T-helper 2 cell treated with Interferon-gamma antibody and Interleukin-4, amounts not matched to agents 5 μg/mL and 100 μg/mL, for 36 hours (primary cell): ENCODE measurements around the gene FBF1.
"Not testable (repeated sequence)": the region's sequence is repeated elsewhere in the genome, so short reads cannot be mapped to it uniquely, and the experiment has no call there.

Source experiments
- DNase-seq: peaks from one replicate; pipeline ENCODE4 v3.0.0; 2021; ENCODE audit warnings: low spot score
- H3K27ac Mint-ChIP-seq: one replicate; pipeline ENCODE4 v1.8.0; 2021; ENCODE audit warnings: mild to moderate bottlenecking, mixed read lengths
- H3K27me3 Mint-ChIP-seq: one replicate; pipeline ENCODE4 v1.8.0; 2021; ENCODE audit warnings: low read depth, mixed read lengths
- H3K36me3 Mint-ChIP-seq: one replicate; pipeline ENCODE4 v1.8.0; 2021; ENCODE audit warnings: low read depth, mixed read lengths
- H3K4me1 Mint-ChIP-seq: one replicate; pipeline ENCODE4 v1.8.0; 2021; ENCODE audit warnings: low read depth, mixed read lengths
- H3K4me3 Mint-ChIP-seq: one replicate; pipeline ENCODE4 v1.8.0; 2022; ENCODE audit warnings: mild to moderate bottlenecking, moderate library complexity, mixed read lengths
- H3K9me3 Mint-ChIP-seq: one replicate; pipeline ENCODE4 v1.8.0; 2021; ENCODE audit warnings: mixed read lengths

The FBF1 gene

GRCh38 chr17:75874323-75875181 lies 66.3 kb downstream of the FBF1 start:
- Mint-ChIP-seq H3K4me3 (no peak overlapping the region), H3K9me3 (no peaks in the 10 kb centered on the region), H3K27ac (peak overlapping the region; percentile 31), H3K4me1 (peaks cover 34% of the 10 kb centered on the region), H3K36me3 (peaks cover 4% of the 10 kb centered on the region), H3K27me3 (peaks cover 5% of the 10 kb centered on the region)
- DNase-seq: no peak

- no peak for DNase-seq
- peak overlapping the region; percentile 26 for H3K4me3 Mint-ChIP-seq
- peaks cover 4% of the 10 kb centered on the region for H3K36me3 Mint-ChIP-seq
- H3K27ac Mint-ChIP-seq: peak overlapping the region; percentile 49
- no peaks in the 10 kb centered on the region for H3K9me3 Mint-ChIP-seq
- peaks cover 32% of the 10 kb centered on the region for H3K4me1 Mint-ChIP-seq
- H3K27me3 Mint-ChIP-seq: peaks cover 2% of the 10 kb centered on the region
Observed at GRCh38 chr17:75873587-75874322, 67.1 kb downstream of the FBF1 start.

- no peaks in the 10 kb centered on the region for H3K27me3 Mint-ChIP-seq
- peaks cover 2% of the 10 kb centered on the region for H3K36me3 Mint-ChIP-seq
- H3K4me3 Mint-ChIP-seq: peak overlapping the region; percentile 51
- DNase-seq: no peak
- peak overlapping the region; percentile 92 for H3K27ac Mint-ChIP-seq
- no peaks in the 10 kb centered on the region for H3K9me3 Mint-ChIP-seq
- peaks cover 32% of the 10 kb centered on the region for H3K4me1 Mint-ChIP-seq
Observed at GRCh38 chr17:75872434-75873351, 68.1 kb downstream of the FBF1 start.

GRCh38 chr17:75870228-75870627 lies 70.6 kb downstream of the FBF1 start:
- H3K36me3 Mint-ChIP-seq, H3K9me3 Mint-ChIP-seq, DNase-seq, H3K4me3 Mint-ChIP-seq, H3K27me3 Mint-ChIP-seq: not testable (repeated sequence)
- H3K27ac Mint-ChIP-seq: peak overlapping the region; percentile 21
- H3K4me1 Mint-ChIP-seq: peaks cover 18% of the 10 kb centered on the region

GRCh38 chr17:75869282-75870141 lies 71.3 kb downstream of the FBF1 start:
- Mint-ChIP-seq H3K4me1 (peaks cover 24% of the 10 kb centered on the region), H3K27ac (no peak overlapping the region), H3K36me3 (no peaks in the 10 kb centered on the region), H3K27me3 (no peaks in the 10 kb centered on the region), H3K9me3 (no peaks in the 10 kb centered on the region), H3K4me3 (no peak overlapping the region)
- no peak for DNase-seq

GRCh38 chr17:75868730-75869281 lies 72.0 kb downstream of the FBF1 start:
- H3K4me1 Mint-ChIP-seq: peaks cover 31% of the 10 kb centered on the region
- H3K36me3 Mint-ChIP-seq, H3K9me3 Mint-ChIP-seq, H3K27ac Mint-ChIP-seq, H3K4me3 Mint-ChIP-seq, H3K27me3 Mint-ChIP-seq, DNase-seq: not testable (repeated sequence)

- H3K27me3 Mint-ChIP-seq, H3K9me3 Mint-ChIP-seq, DNase-seq, H3K36me3 Mint-ChIP-seq: not testable (repeated sequence)
- Mint-ChIP-seq H3K4me3 (peak overlapping the region; percentile 43), H3K4me1 (peaks cover 26% of the 10 kb centered on the region), H3K27ac (peak overlapping the region; percentile 93)
Observed at GRCh38 chr17:75865404-75866188, 75.2 kb downstream of the FBF1 start.

- H3K9me3 Mint-ChIP-seq: not testable (repeated sequence)
- peaks cover 26% of the 10 kb centered on the region for H3K4me1 Mint-ChIP-seq
Observed at GRCh38 chr17:75864887-75865286, 76.0 kb downstream of the FBF1 start.

GRCh38 chr17:75864448-75864871 lies 76.4 kb downstream of the FBF1 start:
- no peaks in the 10 kb centered on the region for H3K36me3 Mint-ChIP-seq
- peak; percentile 66 for DNase-seq
- peaks cover 27% of the 10 kb centered on the region for H3K4me1 Mint-ChIP-seq
- peak overlapping the region; percentile 70 for H3K4me3 Mint-ChIP-seq
- H3K27me3 Mint-ChIP-seq: no peaks in the 10 kb centered on the region
- H3K9me3 Mint-ChIP-seq: no peaks in the 10 kb centered on the region
- H3K27ac Mint-ChIP-seq: peak overlapping the region; percentile 93

More at GRCh38 chr17:75864887-75865286, 76.0 kb downstream of the FBF1 start:
- H3K36me3 Mint-ChIP-seq, H3K27me3 Mint-ChIP-seq, DNase-seq: not testable (repeated sequence)
- Mint-ChIP-seq H3K27ac (peak overlapping the region; percentile 93), H3K4me3 (peak overlapping the region; percentile 70)

- H3K4me3 Mint-ChIP-seq: peak overlapping the region; percentile 2
- no peak overlapping the region for H3K27ac Mint-ChIP-seq
- no peaks in the 10 kb centered on the region for H3K36me3 Mint-ChIP-seq
- H3K9me3 Mint-ChIP-seq: no peaks in the 10 kb centered on the region
- no peaks in the 10 kb centered on the region for H3K27me3 Mint-ChIP-seq
- DNase-seq: no peak
- peaks cover 40% of the 10 kb centered on the region for H3K4me1 Mint-ChIP-seq
Observed at GRCh38 chr17:75861927-75862317, 78.9 kb downstream of the FBF1 start.
